Bronchial epithelial cell (primary cell): ENCODE measurements around the gene PAX5. TPM values are rescaled to one million over a fixed set of nuclear protein-coding genes. Genes with fewer than 3 reads are reported as not detected.

Experiments used
- DNase-seq: peaks from one replicate; pipeline ENCODE4 v3.0.0-alpha.2; 2010; ENCODE audit warnings: low read depth
- FAIRE-seq: peaks from 2 replicates; lab custom pipeline; 2011; peaks lifted over from hg19 to GRCh38; lab: Jason Lieb, UNC
- H3K27me3 ChIP-seq: 2 replicates; pipeline ENCODE4 v1.5.1; 2011; ENCODE audit warnings: low read length; ENCODE audit not compliant: control insufficient read depth, insufficient read depth
- H3K36me3 ChIP-seq: 2 replicates; pipeline ENCODE4 v1.5.1; 2011; ENCODE audit warnings: low read length; ENCODE audit not compliant: control insufficient read depth, insufficient read depth
- H3K4me3 ChIP-seq: 2 replicates; pipeline ENCODE4 v1.5.1; 2011; ENCODE audit warnings: mild to moderate bottlenecking, low read depth, low read length, control low read depth
- total RNA-seq: library from RNA; depleted of rRNA; stranded (reverse); fragments of >200 nt; gene quantifications from 2 replicates; pipeline ENCODE4 v1.2.1, GENCODE V29; 2014
- TF ChIP-seq, protein P1 (sequence below): IDR thresholded peaks from 2 replicates; pipeline ENCODE4 v1.5.1; 2011; ENCODE audit warnings: mild to moderate bottlenecking, moderate library complexity, low read length, control low read depth, inconsistent platforms; ENCODE audit not compliant: insufficient read depth, severe bottlenecking

The PAX5 gene
- total RNA-seq, 1 donor from 2014 or later: not detected

DNA sequence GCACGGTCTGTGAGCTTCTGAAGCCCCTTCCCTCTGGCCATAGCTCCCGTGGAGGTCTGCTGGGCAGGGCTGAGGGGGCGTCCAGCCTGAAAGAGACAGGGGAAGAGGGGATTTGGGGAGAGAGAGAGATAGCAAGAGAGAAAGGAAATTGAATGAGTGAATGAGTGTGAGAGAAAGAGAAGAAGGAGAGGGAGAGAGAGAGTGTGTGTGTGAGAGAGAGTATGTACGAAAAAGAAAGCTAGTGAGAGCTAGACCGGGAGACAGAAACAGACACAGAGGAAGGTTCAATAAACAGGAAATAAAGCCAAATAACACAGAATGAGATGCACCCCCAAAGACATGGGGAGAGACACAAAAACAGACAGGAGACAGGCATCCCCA is 37.4 kb downstream of the PAX5 start:
- H3K27me3 ChIP-seq: peaks cover 6% of the 10 kb centered on the region
- H3K4me3 ChIP-seq: no peak overlapping the region
- TF ChIP-seq, protein P1, sequence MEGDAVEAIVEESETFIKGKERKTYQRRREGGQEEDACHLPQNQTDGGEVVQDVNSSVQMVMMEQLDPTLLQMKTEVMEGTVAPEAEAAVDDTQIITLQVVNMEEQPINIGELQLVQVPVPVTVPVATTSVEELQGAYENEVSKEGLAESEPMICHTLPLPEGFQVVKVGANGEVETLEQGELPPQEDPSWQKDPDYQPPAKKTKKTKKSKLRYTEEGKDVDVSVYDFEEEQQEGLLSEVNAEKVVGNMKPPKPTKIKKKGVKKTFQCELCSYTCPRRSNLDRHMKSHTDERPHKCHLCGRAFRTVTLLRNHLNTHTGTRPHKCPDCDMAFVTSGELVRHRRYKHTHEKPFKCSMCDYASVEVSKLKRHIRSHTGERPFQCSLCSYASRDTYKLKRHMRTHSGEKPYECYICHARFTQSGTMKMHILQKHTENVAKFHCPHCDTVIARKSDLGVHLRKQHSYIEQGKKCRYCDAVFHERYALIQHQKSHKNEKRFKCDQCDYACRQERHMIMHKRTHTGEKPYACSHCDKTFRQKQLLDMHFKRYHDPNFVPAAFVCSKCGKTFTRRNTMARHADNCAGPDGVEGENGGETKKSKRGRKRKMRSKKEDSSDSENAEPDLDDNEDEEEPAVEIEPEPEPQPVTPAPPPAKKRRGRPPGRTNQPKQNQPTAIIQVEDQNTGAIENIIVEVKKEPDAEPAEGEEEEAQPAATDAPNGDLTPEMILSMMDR: no peak
- no peaks in the 10 kb centered on the region for H3K36me3 ChIP-seq
- FAIRE-seq (peak; percentile 50), DNase-seq (no peak)

DNA sequence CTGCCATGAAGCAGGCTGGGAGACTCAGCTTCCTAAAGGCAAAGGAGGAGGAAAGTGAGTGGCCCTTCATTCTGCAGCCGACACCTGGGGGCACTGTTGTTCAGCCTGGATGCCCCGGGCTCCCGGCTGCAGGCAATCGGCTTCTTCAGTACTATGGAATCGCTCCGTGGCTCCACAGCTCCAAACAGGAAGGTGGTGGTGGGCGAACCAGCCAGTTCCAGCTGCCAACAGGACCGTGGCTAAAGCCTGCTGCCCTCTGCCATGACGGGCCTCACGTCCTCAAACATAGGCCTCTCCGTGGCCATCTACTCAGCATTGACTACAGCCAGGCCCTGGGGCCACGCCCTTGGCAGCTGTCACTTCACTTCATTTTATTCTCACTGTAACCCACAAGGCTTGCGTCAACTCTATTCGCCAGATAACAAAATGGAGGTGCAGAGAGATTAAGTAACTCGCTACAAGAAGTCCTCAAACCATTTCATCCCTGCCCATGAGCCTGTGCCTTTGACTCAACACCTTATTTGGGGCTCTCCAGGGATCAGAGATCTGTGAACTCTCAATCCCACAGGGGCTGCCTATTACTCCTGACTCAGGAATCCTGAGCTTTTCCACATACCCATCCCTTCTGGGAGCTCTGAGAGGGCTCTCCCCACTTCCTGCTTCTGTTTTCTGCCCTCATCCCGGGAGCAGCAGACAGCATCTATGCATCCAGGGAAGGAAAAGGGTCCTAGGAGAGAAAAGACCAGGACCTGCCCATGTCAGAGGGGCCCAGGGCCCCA is 38.0 kb downstream of the PAX5 start:
- no peak overlapping the region for H3K4me3 ChIP-seq
- TF ChIP-seq, protein P1: peak; percentile 86
- FAIRE-seq (no peak), DNase-seq (peak; percentile 42)
- peaks cover 3% of the 10 kb centered on the region for H3K27me3 ChIP-seq
- no peaks in the 10 kb centered on the region for H3K36me3 ChIP-seq

DNA sequence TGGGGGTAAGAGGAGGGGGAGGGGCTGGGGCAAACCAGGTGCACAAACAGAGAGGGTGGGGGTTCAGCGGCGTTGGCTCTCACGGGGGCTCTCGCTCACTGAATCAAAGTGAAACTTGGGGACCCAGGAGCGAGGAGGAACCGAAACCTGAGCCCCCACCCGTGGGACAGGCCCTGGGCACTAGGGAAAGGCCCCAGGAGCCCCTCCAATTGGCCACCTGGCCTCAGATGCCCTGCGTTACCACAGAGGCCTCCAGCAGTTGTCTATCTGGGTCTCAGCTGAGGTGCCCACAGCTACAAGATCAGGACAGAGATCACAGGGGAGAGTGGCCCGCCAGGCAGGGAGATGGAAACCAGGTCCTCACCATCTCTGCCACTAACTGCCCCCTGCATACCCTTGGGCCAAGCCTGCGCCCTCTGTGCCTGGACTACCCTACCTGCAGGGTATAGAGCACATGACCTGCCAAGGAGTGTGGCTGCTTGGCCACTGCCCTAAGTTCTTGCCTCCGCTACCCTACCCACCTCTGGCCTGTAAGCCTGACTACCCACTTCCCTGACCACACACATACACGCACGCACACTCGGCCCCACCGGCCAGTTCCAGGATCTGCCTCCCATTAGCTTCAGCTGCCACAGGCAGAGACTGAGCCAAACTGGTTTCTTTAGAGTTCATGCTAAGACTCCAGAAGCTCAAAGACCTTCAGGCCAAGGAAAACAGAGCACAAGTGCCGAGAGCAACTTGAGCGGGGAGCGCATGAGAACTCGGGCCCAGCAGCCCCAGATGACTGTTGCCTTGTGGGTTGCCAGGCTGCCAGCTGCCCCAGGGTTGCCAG is 39.9 kb downstream of the PAX5 start:
- no peak overlapping the region for H3K4me3 ChIP-seq
- H3K27me3 ChIP-seq: peaks cover 13% of the 10 kb centered on the region
- DNase-seq (no peak), FAIRE-seq (no peak)
- TF ChIP-seq, protein P1: no peak
- H3K36me3 ChIP-seq: no peaks in the 10 kb centered on the region

DNA sequence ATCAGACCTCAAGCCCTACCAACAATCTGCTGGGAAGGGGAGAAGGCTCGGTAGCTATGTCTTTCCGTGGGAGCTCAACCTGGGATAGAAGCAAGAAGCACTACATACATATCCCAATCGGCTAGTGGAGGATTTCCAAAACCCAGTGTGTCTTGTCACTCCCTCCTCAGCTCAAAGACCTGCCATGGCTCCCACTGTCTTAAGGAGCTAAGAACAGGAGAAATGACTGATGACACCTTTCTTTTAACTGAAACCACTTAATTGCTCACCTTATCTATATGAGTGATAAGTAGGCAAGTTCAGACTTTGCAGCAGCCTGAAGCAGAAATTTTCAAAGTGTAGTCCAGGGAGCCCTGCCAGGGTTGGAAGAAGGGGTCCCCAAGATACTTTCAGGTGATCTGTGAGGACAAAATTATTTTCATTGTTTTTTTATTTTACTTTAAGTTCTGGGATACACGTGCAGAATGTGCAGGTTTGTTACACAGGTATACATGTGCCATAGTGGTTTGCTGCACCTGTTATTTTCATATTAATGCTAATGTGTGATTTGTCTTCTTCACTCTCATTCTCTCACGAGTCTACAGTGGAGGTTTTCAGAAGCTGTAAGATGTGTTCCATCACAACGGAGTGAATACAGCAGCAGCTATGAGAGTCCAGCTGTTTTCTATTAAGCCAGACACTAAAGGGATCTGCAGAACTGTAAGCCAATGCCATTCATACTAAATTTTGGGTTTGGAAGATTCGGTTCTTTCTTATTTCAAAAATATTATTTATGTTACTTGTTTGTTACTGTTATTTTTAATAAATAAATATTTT is 41.4 kb downstream of the PAX5 start:
- no peak overlapping the region for H3K4me3 ChIP-seq
- no peak for DNase-seq
- no peak for FAIRE-seq
- H3K27me3 ChIP-seq: peaks cover 17% of the 10 kb centered on the region
- TF ChIP-seq, protein P1: no peak
- H3K36me3 ChIP-seq: no peaks in the 10 kb centered on the region

DNA sequence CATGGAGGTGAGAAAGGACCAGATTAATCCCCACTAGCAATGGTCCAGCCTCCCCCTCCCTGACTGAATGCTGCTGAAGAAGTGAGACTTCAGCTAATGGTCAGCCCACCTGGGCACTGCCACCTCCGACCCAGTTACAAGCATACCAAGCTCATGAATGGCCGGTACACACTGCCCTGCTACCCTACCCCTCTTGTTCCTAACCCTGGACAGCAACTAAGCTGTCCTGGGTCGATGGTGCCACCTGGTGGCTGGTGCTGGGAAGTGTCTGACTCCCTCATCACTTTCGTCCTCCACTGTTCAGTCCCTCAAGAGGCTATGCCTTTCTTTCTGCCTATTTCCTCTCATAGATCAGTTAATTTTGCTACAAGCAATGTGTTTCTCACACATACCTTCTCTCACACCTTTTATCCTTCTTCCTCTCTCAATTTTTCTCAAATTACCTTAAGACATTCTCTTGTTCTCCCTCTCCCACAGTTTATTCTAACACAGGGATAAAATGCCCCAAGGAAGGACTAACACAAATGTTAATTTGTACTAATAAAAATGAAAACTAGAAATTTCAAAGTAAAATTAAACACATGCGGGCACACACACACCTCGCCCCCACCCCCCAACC is 42.4 kb downstream of the PAX5 start:
- DNase-seq (peak; percentile 25), FAIRE-seq (no peak)
- no peaks in the 10 kb centered on the region for H3K36me3 ChIP-seq
- peaks cover 26% of the 10 kb centered on the region for H3K27me3 ChIP-seq
- no peak overlapping the region for H3K4me3 ChIP-seq
- TF ChIP-seq, protein P1: peak; percentile 86
